ENCODE results near the gene ZRANB1. TPM values are rescaled to one million over a fixed set of nuclear protein-coding genes. Genes with fewer than 3 reads are reported as not detected.
A peak's percentile ranks its signal among the peaks of the same experiment; 100 is the strongest.
"Not testable (repeated sequence)": the region's sequence is repeated elsewhere in the genome, so short reads cannot be mapped to it uniquely, and the experiment has no call there.

Gene ZRANB1
- total RNA-seq, 1 donor from 2014 or later = 15.0 TPM

DNA sequence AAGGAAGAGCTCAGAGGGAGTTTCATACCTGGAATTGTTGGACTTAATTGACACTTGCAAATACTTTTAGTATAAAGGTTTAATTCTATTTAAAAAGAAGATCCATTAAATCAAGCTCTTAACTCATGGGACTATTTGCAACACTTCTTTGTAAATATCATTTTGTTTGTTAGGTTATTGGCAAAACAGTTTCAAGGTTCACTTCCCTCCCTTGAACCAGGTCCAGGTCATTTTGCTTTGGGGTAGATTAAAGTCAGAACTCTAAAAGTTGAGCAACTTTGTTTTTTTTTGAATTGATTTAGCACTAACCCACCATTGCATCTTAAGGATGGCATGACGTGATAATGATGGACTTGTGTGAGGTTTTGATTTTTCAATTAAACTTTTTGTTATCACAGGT, 45.9 kb downstream of the ZRANB1 start:
- no peak for DNase-seq (ENCODE audit: low read depth)
- Histone ChIP-seq H3K36me3 (ENCODE audit: control insufficient read depth, insufficient read depth, low read length) (peaks cover 8% of the 10 kb centered on the region), H3K4me3 (ENCODE audit: low read depth, low read length) (no peak overlapping the region), H3K27me3 (ENCODE audit: control insufficient read depth, insufficient read depth, low read length) (no peaks in the 10 kb centered on the region)
- TF ChIP-seq, protein P1, sequence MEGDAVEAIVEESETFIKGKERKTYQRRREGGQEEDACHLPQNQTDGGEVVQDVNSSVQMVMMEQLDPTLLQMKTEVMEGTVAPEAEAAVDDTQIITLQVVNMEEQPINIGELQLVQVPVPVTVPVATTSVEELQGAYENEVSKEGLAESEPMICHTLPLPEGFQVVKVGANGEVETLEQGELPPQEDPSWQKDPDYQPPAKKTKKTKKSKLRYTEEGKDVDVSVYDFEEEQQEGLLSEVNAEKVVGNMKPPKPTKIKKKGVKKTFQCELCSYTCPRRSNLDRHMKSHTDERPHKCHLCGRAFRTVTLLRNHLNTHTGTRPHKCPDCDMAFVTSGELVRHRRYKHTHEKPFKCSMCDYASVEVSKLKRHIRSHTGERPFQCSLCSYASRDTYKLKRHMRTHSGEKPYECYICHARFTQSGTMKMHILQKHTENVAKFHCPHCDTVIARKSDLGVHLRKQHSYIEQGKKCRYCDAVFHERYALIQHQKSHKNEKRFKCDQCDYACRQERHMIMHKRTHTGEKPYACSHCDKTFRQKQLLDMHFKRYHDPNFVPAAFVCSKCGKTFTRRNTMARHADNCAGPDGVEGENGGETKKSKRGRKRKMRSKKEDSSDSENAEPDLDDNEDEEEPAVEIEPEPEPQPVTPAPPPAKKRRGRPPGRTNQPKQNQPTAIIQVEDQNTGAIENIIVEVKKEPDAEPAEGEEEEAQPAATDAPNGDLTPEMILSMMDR (IDR thresholded peaks at IDR 0.05; ENCODE audit: insufficient read depth, low read length, poor library complexity, severe bottlenecking) = no peak

- H3K4me3 ChIP-seq (ENCODE audit: low read depth, low read length); DNase-seq (ENCODE audit: low read depth); H3K36me3 ChIP-seq (ENCODE audit: control insufficient read depth, insufficient read depth, low read length); H3K27me3 ChIP-seq (ENCODE audit: control insufficient read depth, insufficient read depth, low read length): not testable (repeated sequence)
Observed at GRCh38 chr10:124988753-124989152, 46.8 kb downstream of the ZRANB1 start.

GRCh38 chr10:124989526-124989925, 47.6 kb downstream of the ZRANB1 start:
- Histone ChIP-seq H3K27me3 (ENCODE audit: control insufficient read depth, insufficient read depth, low read length) (no peaks in the 10 kb centered on the region), H3K4me3 (ENCODE audit: low read depth, low read length) (no peak overlapping the region), H3K36me3 (ENCODE audit: control insufficient read depth, insufficient read depth, low read length) (peaks cover 6% of the 10 kb centered on the region)
- no peak for DNase-seq (ENCODE audit: low read depth)
- TF ChIP-seq, protein P1 (IDR thresholded peaks at IDR 0.05; ENCODE audit: insufficient read depth, low read length, poor library complexity, severe bottlenecking) = no peak

DNA sequence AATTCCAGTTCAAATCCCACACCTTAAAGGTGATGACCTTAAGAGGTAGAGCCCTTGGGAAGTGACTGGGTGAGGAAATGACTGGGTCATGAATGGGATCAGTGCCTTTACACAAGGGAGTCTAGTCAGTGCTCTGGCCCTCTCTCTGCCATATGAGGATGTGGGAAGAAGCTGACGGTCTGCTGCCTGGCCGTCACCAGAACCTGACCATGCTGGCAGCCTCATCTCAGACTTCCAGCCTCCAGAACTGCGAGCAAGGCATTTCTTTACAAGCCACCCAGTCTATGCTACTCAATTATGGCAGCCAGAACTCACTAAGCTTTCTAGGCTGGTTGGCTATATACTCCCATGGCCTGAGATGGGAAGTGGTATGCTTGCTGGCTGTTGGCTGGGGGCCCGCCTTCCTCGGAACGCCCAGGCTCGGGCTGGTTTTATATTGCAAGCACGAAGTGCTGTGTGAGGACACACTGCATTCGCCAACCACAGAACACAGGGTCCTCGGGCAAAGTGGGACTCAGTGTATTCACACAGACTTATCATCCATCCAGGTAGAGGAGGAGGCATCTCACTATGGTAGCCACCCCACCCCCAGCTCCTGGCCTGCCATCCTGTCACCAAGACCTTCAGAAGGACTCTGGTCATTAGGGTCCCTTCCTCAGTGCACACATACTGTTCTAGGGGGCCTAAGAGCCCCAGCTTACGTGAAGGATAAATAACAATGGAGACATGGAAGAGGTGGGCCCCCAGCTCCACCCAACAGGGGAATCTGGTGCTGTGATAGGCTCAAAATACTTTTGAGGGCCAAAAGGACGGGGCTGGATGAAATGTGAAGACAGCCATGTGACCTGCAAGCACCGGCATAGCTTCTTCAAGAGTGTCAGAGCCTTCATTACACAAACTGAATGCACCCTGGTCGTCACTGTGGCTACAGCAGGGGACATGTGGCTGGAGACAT, 49.0 kb downstream of the ZRANB1 start:
- no peak overlapping the region for H3K4me3 ChIP-seq (ENCODE audit: low read depth, low read length)
- no peaks in the 10 kb centered on the region for H3K27me3 ChIP-seq (ENCODE audit: control insufficient read depth, insufficient read depth, low read length)
- DNase-seq (ENCODE audit: low read depth) = no peak
- peaks cover 6% of the 10 kb centered on the region for H3K36me3 ChIP-seq (ENCODE audit: control insufficient read depth, insufficient read depth, low read length)
- TF ChIP-seq, protein P1 (IDR thresholded peaks at IDR 0.05; ENCODE audit: insufficient read depth, low read length, poor library complexity, severe bottlenecking) = no peak

- H3K4me3 ChIP-seq (ENCODE audit: low read depth, low read length) = no peak overlapping the region
- DNase-seq (ENCODE audit: low read depth) = no peak
- TF ChIP-seq, protein P1 (IDR thresholded peaks at IDR 0.05; ENCODE audit: insufficient read depth, low read length, poor library complexity, severe bottlenecking) = no peak
Observed at GRCh38 chr10:124991835-124992234, 49.9 kb downstream of the ZRANB1 start.

DNA sequence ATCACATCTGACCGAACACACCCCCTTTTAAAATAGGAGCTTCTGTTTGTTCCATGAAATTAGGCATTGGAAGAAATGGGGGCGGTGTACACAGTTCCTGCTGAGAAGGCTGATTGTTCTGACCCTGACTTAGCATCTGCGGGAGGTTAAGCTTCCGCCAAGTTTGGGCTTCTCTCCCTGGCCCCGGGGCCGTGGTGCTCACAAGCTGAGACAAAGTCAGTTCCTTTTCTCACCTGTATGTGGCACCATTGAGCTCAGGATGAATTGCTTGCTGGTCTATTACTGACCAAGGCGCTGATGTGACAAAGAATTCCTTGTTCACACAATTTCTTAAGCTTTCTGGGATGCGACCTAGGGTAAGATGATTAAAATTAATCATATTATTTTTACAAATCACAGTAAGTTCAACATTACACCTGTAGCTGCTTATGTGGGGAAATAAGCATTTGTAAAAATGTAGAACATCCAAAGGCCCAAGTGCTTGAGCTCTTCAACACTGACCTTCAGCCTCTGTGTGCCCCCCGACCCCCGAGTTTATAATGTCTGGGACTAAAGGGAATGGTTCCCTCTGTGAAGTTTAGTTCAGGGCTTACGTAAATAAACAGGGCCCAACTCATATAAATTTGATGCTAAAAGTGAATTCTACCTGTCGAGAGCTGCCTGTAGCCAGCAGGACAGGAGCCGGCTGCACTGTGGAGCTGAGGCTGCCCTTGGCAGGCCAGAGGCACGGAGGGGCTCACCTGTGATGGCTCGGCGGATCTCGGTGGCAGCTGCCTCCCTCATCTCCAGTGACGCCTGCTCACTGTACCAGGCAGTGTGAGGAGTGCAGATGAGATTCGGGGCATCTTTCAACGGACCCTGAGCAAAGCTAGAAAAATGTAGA, 50.8 kb downstream of the ZRANB1 start:
- TF ChIP-seq, protein P1 (IDR thresholded peaks at IDR 0.05; ENCODE audit: insufficient read depth, low read length, poor library complexity, severe bottlenecking) = peak; percentile 52
- Histone ChIP-seq H3K4me3 (ENCODE audit: low read depth, low read length) (no peak overlapping the region), H3K27me3 (ENCODE audit: control insufficient read depth, insufficient read depth, low read length) (no peaks in the 10 kb centered on the region), H3K36me3 (ENCODE audit: control insufficient read depth, insufficient read depth, low read length) (peaks cover 6% of the 10 kb centered on the region)
- DNase-seq (ENCODE audit: low read depth) = peak; percentile 14

More at GRCh38 chr10:124991835-124992234, 49.9 kb downstream of the ZRANB1 start:
- peaks cover 6% of the 10 kb centered on the region for H3K36me3 ChIP-seq (ENCODE audit: control insufficient read depth, insufficient read depth, low read length)
- H3K27me3 ChIP-seq (ENCODE audit: control insufficient read depth, insufficient read depth, low read length) = no peaks in the 10 kb centered on the region
